PC-3 (cell line): ENCODE results near the gene ZNF789. TPM values are rescaled to one million over a fixed set of nuclear protein-coding genes. Genes with fewer than 3 reads are reported as not detected.

Source experiments
- ATAC-seq: fragments of 200-7000 bp; cut with Tn5 transposase; 2 replicates; pipeline ENCODE4 v1.9.1; 2020; ENCODE audit warnings: mild to moderate bottlenecking, moderate library complexity
- BruUV-seq: library from RNA; stranded (reverse); fragments of 400-500 nt; replicated peaks from 2 replicates; lab custom pipeline; 2021; lab: Mats Ljungman, UMichigan
- CTCF ChIA-PET: fragments of 300-600 bp; sonication (Branson Sonifier 250); formaldehyde crosslinking; loops from one replicate; lab custom pipeline; 2022; ENCODE audit warnings: antibody characterized with exemption; lab: Charles Lee
- POLR2A ChIA-PET: fragments of 300-600 bp; sonication (Branson Sonifier 250); formaldehyde crosslinking; loops from one replicate; lab custom pipeline; 2022; ENCODE audit warnings: antibody characterized with exemption; ENCODE audit not compliant: unreplicated experiment; lab: Charles Lee
- DNase-seq: peaks from one replicate; pipeline ENCODE4 v3.0.0-alpha.2; 2015
- H2AFZ ChIP-seq: fragments of 300-600 bp; sonication (generic); 2 replicates; pipeline ENCODE4 v1.6.0; 2016; ENCODE audit warnings: antibody characterized with exemption, low read length
- H3F3A ChIP-seq: fragments of 300-600 bp; sonication (generic); one replicate; pipeline ENCODE4 v1.6.0; 2017; ENCODE audit warnings: antibody characterized with exemption, low read length, control low read depth, mild to moderate bottlenecking; ENCODE audit not compliant: unreplicated experiment
- H3K27ac ChIP-seq: fragments of 300-600 bp; sonication (generic); 2 replicates; pipeline ENCODE4 v1.5.1; 2016; ENCODE audit warnings: mild to moderate bottlenecking, low read length
- H3K27me3 ChIP-seq: fragments of 300-600 bp; sonication (generic); 2 replicates; pipeline ENCODE4 v1.6.1; 2016; ENCODE audit warnings: low read length, mixed read lengths
- H3K36me3 ChIP-seq: fragments of 300-600 bp; sonication (generic); 2 replicates; pipeline ENCODE4 v1.6.1; 2016; ENCODE audit warnings: low read depth, mixed run types, low read length, mixed read lengths
- H3K4me1 ChIP-seq: fragments of 300-600 bp; sonication (generic); 2 replicates; pipeline ENCODE4 v1.5.1; 2016; ENCODE audit warnings: low read length; ENCODE audit not compliant: insufficient read depth
- H3K4me2 ChIP-seq: fragments of 300-600 bp; sonication (generic); 2 replicates; pipeline ENCODE4 v1.6.0; 2016; ENCODE audit warnings: low read length
- H3K4me3 ChIP-seq: fragments of 300-600 bp; sonication (generic); 2 replicates; pipeline ENCODE4 v1.5.1; 2016; ENCODE audit warnings: mild to moderate bottlenecking, low read length, mixed read lengths
- H3K79me2 ChIP-seq: fragments of 300-600 bp; sonication (generic); 2 replicates; pipeline ENCODE4 v1.6.1; 2017; ENCODE audit warnings: low read length, mixed read lengths
- H3K9ac ChIP-seq: fragments of 300-600 bp; sonication (generic); 2 replicates; pipeline ENCODE4 v1.6.0; 2016; ENCODE audit warnings: mild to moderate bottlenecking, low read length
- H3K9me2 ChIP-seq: fragments of 300-600 bp; sonication (generic); replicated peaks from 2 replicates; pipeline ENCODE4 v1.6.1; 2016; ENCODE audit warnings: mixed run types, low read length, mixed read lengths
- H3K9me3 ChIP-seq: fragments of 300-600 bp; sonication (generic); 2 replicates; pipeline ENCODE4 v1.6.1; 2016; ENCODE audit warnings: low read length, mixed read lengths
- H4K20me1 ChIP-seq: fragments of 300-600 bp; sonication (generic); 2 replicates; pipeline ENCODE4 v1.6.1; 2016; ENCODE audit warnings: low read length, mixed read lengths
- EZH2 ChIP-seq: fragments of 300-600 bp; sonication (generic); IDR thresholded peaks from one replicate; pipeline ENCODE4 v1.6.1; 2017; ENCODE audit warnings: antibody characterized with exemption, mild to moderate bottlenecking, low read length; ENCODE audit not compliant: unreplicated experiment
- EZH2phosphoT487 ChIP-seq: fragments of 300-600 bp; sonication (generic); IDR thresholded peaks from 2 replicates; pipeline ENCODE4 v1.6.1; 2018; ENCODE audit warnings: mild to moderate bottlenecking, antibody characterized with exemption, low read length, borderline replicate concordance
- intact Hi-C: fragments of 100-400 bp; cut with micrococcal nuclease; formaldehyde crosslinking; loops from 2 replicates; pipeline ENCODE4 v1.9.0; 2023
- total RNA-seq: library from RNA; depleted of rRNA; stranded (reverse); fragments of >200 nt; gene quantifications from 2 replicates; pipeline ENCODE4 v1.2.3, GENCODE V29; 2014
- TF ChIP-seq, protein P1 (sequence below): fragments of 300-600 bp; sonication (generic); conservative IDR thresholded peaks from 2 replicates; pipeline ENCODE4 v1.5.1; 2017; ENCODE audit warnings: antibody characterized with exemption, low read depth, mild to moderate bottlenecking, low read length

Gene ZNF789
- total RNA-seq, 1 experiment from 2014 or later: 8.3 TPM

DNA sequence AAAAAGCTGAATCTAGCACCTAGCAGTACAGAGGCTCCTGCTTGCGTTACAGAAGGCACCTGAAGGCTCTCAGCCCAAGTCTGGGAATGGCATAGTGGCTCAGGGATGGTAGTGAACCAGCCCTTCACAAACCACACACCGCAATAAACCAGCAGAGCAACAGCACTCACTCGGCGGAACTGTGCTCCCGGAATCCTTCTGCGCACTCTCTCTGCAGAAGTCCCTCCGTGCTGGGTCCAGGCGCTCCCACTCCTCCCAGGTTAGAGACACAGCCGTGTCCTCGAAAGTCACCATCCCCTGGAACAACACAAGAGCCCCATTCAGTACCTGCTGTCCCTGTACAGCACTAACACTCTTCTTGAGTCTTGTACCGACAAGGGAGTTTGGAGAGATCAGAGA, 25.9 kb downstream of the ZNF789 start:
- ChIA-PET POLR2A (no interaction called here), CTCF (no interaction called here)
- H3K9me2 ChIP-seq: no peaks in the 10 kb centered on the region
- peaks cover 17% of the 10 kb centered on the region for H3K36me3 ChIP-seq
- H3F3A ChIP-seq: no peaks in the 10 kb centered on the region
- intact Hi-C loops: no loop called here
- no peaks in the 10 kb centered on the region for H3K27me3 ChIP-seq
- H3K79me2 ChIP-seq: peaks cover 54% of the 10 kb centered on the region
- no peak overlapping the region for H2AFZ ChIP-seq
- TF ChIP-seq EZH2 (no peak), EZH2phosphoT487 (no peak)
- TF ChIP-seq, protein P1, sequence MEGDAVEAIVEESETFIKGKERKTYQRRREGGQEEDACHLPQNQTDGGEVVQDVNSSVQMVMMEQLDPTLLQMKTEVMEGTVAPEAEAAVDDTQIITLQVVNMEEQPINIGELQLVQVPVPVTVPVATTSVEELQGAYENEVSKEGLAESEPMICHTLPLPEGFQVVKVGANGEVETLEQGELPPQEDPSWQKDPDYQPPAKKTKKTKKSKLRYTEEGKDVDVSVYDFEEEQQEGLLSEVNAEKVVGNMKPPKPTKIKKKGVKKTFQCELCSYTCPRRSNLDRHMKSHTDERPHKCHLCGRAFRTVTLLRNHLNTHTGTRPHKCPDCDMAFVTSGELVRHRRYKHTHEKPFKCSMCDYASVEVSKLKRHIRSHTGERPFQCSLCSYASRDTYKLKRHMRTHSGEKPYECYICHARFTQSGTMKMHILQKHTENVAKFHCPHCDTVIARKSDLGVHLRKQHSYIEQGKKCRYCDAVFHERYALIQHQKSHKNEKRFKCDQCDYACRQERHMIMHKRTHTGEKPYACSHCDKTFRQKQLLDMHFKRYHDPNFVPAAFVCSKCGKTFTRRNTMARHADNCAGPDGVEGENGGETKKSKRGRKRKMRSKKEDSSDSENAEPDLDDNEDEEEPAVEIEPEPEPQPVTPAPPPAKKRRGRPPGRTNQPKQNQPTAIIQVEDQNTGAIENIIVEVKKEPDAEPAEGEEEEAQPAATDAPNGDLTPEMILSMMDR: no peak
- ATAC-seq: peak; percentile 32
- peak overlapping the region; percentile 100 for H3K4me2 ChIP-seq
- H3K9ac ChIP-seq: peak overlapping the region; percentile 85
- H3K4me1 ChIP-seq: 0 out of 2 replicates have a peak, but pooled peaks cover 5% of the 10 kb centered on the region
- BruUV-seq: no TSS peak
- DNase-seq: peak; percentile 19
- peaks cover 10% of the 10 kb centered on the region; the same call in 1 of the 2 replicates for H3K9me3 ChIP-seq
- H3K4me3 ChIP-seq: peak overlapping the region; percentile 97
- no peak overlapping the region for H3K27ac ChIP-seq
- peaks cover 16% of the 10 kb centered on the region for H4K20me1 ChIP-seq

DNA sequence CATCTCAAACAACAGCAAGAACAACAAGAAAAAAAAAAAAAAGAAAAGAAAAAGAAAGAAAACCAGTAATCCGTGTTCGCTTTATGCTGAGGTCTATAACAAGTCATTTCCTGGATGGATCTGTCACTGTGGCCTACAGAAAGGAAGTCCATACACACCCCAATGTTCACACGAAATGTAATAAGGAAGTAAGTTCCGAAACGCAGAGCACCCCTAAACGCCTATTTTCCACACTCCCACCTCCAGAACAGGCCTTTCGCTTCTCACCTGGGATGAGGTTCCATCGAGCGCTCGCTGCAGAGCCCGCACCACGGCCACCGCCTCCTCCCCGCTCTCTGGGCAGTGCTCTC, 26.7 kb downstream of the ZNF789 start:
- H3K4me1 ChIP-seq: 0 out of 2 replicates have a peak, but pooled peaks cover 5% of the 10 kb centered on the region
- no peaks in the 10 kb centered on the region for H3K27me3 ChIP-seq
- H3K4me2 ChIP-seq: peak overlapping the region; percentile 100
- H3F3A ChIP-seq: no peaks in the 10 kb centered on the region
- intact Hi-C loops: no loop called here
- peak overlapping the region; percentile 97 for H2AFZ ChIP-seq
- H3K9ac ChIP-seq: peak overlapping the region; percentile 85
- H3K79me2 ChIP-seq: peaks cover 49% of the 10 kb centered on the region
- peak overlapping the region; percentile 97 for H3K4me3 ChIP-seq
- peaks cover 9% of the 10 kb centered on the region for H3K36me3 ChIP-seq
- peaks cover 2% of the 10 kb centered on the region; the same call in 1 of the 2 replicates for H3K9me3 ChIP-seq
- H3K27ac ChIP-seq: peak overlapping the region; percentile 63
- ChIA-PET CTCF (no interaction called here), POLR2A (interaction anchor here (0.6 kb wide), 1 partner anchor 26 kb away, joined by 3 read pairs; no protein-coding TSS in a partner anchor)
- H3K9me2 ChIP-seq: no peaks in the 10 kb centered on the region
- TF ChIP-seq EZH2 (no peak), EZH2phosphoT487 (no peak)
- TF ChIP-seq, protein P1: no peak
- BruUV-seq: no TSS peak
- H4K20me1 ChIP-seq: peaks cover 16% of the 10 kb centered on the region
- ATAC-seq: peak; percentile 7; the same call in 1 of the 2 replicates
- no peak for DNase-seq
